H9 (cell line): Measurements from ENCODE around the gene AGT. TPM values are rescaled to one million over a fixed set of nuclear protein-coding genes. Genes with fewer than 3 reads are reported as not detected.

Experiments used
- DNase-seq: peaks from one replicate; pipeline ENCODE4 v3.0.0-alpha.2; 2017
- H2AFZ ChIP-seq: one replicate; pipeline ENCODE4 v1.6.1; 2013; ENCODE audit warnings: mild to moderate bottlenecking, low read length, control low read depth, moderate library complexity
- H2AK5ac ChIP-seq: 2 replicates; pipeline ENCODE4 v1.6.1; 2013; ENCODE audit warnings: low read length, control low read depth, mixed read lengths; ENCODE audit not compliant: insufficient read length
- H2BK120ac ChIP-seq: one replicate; pipeline ENCODE4 v1.6.1; 2013; ENCODE audit warnings: low read depth, mild to moderate bottlenecking, low read length, control low read depth, inconsistent platforms; ENCODE audit not compliant: poor library complexity, severe bottlenecking
- H2BK12ac ChIP-seq: 2 replicates; pipeline ENCODE4 v1.6.1; 2013; ENCODE audit warnings: low read length, control low read depth, mixed read lengths, low read depth; ENCODE audit not compliant: insufficient read length
- H2BK15ac ChIP-seq: 2 replicates; pipeline ENCODE4 v1.6.1; 2013; ENCODE audit warnings: low read depth, low read length, control low read depth
- H2BK20ac ChIP-seq: one replicate; pipeline ENCODE4 v1.6.1; 2013; ENCODE audit warnings: low read depth, mild to moderate bottlenecking, low read length, control low read depth, inconsistent platforms; ENCODE audit not compliant: poor library complexity, severe bottlenecking
- H2BK5ac ChIP-seq: 2 replicates; pipeline ENCODE4 v1.6.1; 2013; ENCODE audit warnings: low read length, control low read depth, mixed read lengths; ENCODE audit not compliant: insufficient read length
- H3K14ac ChIP-seq: 2 replicates; pipeline ENCODE4 v1.6.1; 2013; ENCODE audit warnings: low read length, control low read depth; ENCODE audit not compliant: insufficient read depth
- H3K18ac ChIP-seq: 2 replicates; pipeline ENCODE4 v1.6.1; 2013; ENCODE audit warnings: low read depth, mild to moderate bottlenecking, mixed read lengths, low read length, control low read depth; ENCODE audit not compliant: insufficient read length
- H3K23ac ChIP-seq: 2 replicates; pipeline ENCODE4 v1.6.1; 2013; ENCODE audit warnings: low read length, control low read depth, mixed read lengths, low read depth; ENCODE audit not compliant: insufficient read length
- H3K23me2 ChIP-seq: 2 replicates; pipeline ENCODE4 v1.6.1; 2013; ENCODE audit warnings: low read depth, mild to moderate bottlenecking, mixed read lengths, low read length, control low read depth; ENCODE audit not compliant: insufficient read length, poor library complexity, severe bottlenecking
- H3K27ac ChIP-seq: 2 replicates; pipeline ENCODE4 v1.5.1; 2013; ENCODE audit warnings: low read length, control low read depth, mixed read lengths, low read depth; ENCODE audit not compliant: insufficient read length
- H3K27me3 ChIP-seq: 2 replicates; pipeline ENCODE4 v1.6.1; 2013; ENCODE audit warnings: low read length, control low read depth, inconsistent platforms; ENCODE audit not compliant: insufficient read depth
- H3K4ac ChIP-seq: 2 replicates; pipeline ENCODE4 v1.6.1; 2013; ENCODE audit warnings: low read depth, mild to moderate bottlenecking, control low read depth, inconsistent platforms, low read length, moderate library complexity
- H3K4me1 ChIP-seq: 2 replicates; pipeline ENCODE4 v1.6.1; 2013; ENCODE audit warnings: low read length, control low read depth, inconsistent platforms; ENCODE audit not compliant: insufficient read depth
- H3K4me2 ChIP-seq: 2 replicates; pipeline ENCODE4 v1.6.1; 2013; ENCODE audit warnings: low read length, control low read depth, mixed read lengths; ENCODE audit not compliant: insufficient read length, insufficient read depth
- H3K56ac ChIP-seq: 2 replicates; pipeline ENCODE4 v1.6.1; 2013; ENCODE audit warnings: low read depth, mild to moderate bottlenecking, mixed read lengths, low read length, control low read depth; ENCODE audit not compliant: insufficient read length
- H3K79me1 ChIP-seq: 2 replicates; pipeline ENCODE4 v1.6.1; 2013; ENCODE audit warnings: low read depth, mild to moderate bottlenecking, moderate library complexity, low read length, control low read depth, inconsistent platforms; ENCODE audit not compliant: insufficient read depth, poor library complexity, severe bottlenecking
- H3K79me2 ChIP-seq: 2 replicates; pipeline ENCODE4 v1.6.1; 2013; ENCODE audit warnings: low read length, control low read depth, inconsistent platforms; ENCODE audit not compliant: insufficient read depth
- H3K9ac ChIP-seq: 2 replicates; pipeline ENCODE4 v1.6.1; 2013; ENCODE audit warnings: low read length, control low read depth, mixed read lengths; ENCODE audit not compliant: insufficient read length; ENCODE audit errors: extremely low read depth
- H3K9me3 ChIP-seq: one replicate; pipeline ENCODE4 v1.6.1; 2013; ENCODE audit warnings: low read depth, low read length, inconsistent platforms; ENCODE audit not compliant: control insufficient read depth
- H3T11ph ChIP-seq: one replicate; pipeline ENCODE4 v1.6.1; 2013; ENCODE audit warnings: mild to moderate bottlenecking, low read length, control low read depth, inconsistent platforms
- H4K20me1 ChIP-seq: one replicate; pipeline ENCODE4 v1.6.1; 2013; ENCODE audit not compliant: control insufficient read depth, insufficient read length, insufficient read depth
- H4K5ac ChIP-seq: 2 replicates; pipeline ENCODE4 v1.6.1; 2013; ENCODE audit warnings: low read depth, mild to moderate bottlenecking, mixed read lengths, low read length, control low read depth; ENCODE audit not compliant: insufficient read length
- H4K8ac ChIP-seq: replicated peaks from 2 replicates; pipeline ENCODE4 v1.6.1; 2013; ENCODE audit warnings: low read length, control low read depth, mixed read lengths, low read depth; ENCODE audit not compliant: insufficient read length
- H4K91ac ChIP-seq: 2 replicates; pipeline ENCODE4 v1.6.1; 2013; ENCODE audit warnings: low read depth, mild to moderate bottlenecking, moderate library complexity, mixed read lengths, low read length, control low read depth; ENCODE audit not compliant: insufficient read length
- H3K27ac Mint-ChIP-seq, 3 experiments: 2 replicates in 2 of 3; 3 replicates in 1 of 3; pipeline ENCODE4 v1.8.0; 2020 to 2021; ENCODE audit warnings: mixed read lengths in 3 of 3, mild to moderate bottlenecking in 1 of 3, moderate library complexity in 1 of 3
- H3K27me3 Mint-ChIP-seq: 2 replicates; pipeline ENCODE4 v1.8.0; 2021; ENCODE audit warnings: low read depth, mild to moderate bottlenecking, moderate library complexity, mixed read lengths
- H3K36me3 Mint-ChIP-seq, 3 experiments: 2 replicates in 2 of 3; 3 replicates in 1 of 3; pipeline ENCODE4 v1.8.0; 2020 to 2021; ENCODE audit warnings: low read depth in 3 of 3, mixed read lengths in 3 of 3; ENCODE audit not compliant: insufficient read depth in 1 of 3
- H3K4me1 Mint-ChIP-seq, 2 experiments: 2 replicates each; pipeline ENCODE4 v1.8.0; 2020; ENCODE audit warnings: mixed read lengths in 2 of 2
- H3K4me3 Mint-ChIP-seq, 2 experiments: 2 replicates in 1 of 2; 3 replicates in 1 of 2; pipeline ENCODE4 v1.8.0; 2020 to 2021; ENCODE audit warnings: mild to moderate bottlenecking in 2 of 2, mixed read lengths in 2 of 2, moderate library complexity in 1 of 2
- H3K9me3 Mint-ChIP-seq, 2 experiments: 2 replicates in 1 of 2; 3 replicates in 1 of 2; pipeline ENCODE4 v1.8.0; 2020; ENCODE audit warnings: mild to moderate bottlenecking in 2 of 2, mixed read lengths in 2 of 2, moderate library complexity in 1 of 2
- WGBS: extraction: QIAGEN DNeasy Blood & Tissue Kit; methylation state at CpG from one replicate; pipeline ENCODE4 v1.1.7; 2013; ENCODE audit warnings: missing lambda C conversion rate, low lambda C conversion rate, mixed read lengths; ENCODE audit not compliant: insufficient read length; ENCODE audit errors: extremely low coverage; 5-methylcytosine and 5-hydroxymethylcytosine counted together
- total RNA-seq: library from RNA; stranded (reverse); gene quantifications from 2 replicates; pipeline ENCODE4 v1.2.1, GENCODE V29; 2021
- TF ChIP-seq, protein P1 (sequence below): fragments of 200-600 bp; sonication (generic); conservative IDR thresholded peaks from 3 replicates; pipeline ENCODE4 v1.8.0; 2021; ENCODE audit warnings: antibody characterized with exemption, mild to moderate bottlenecking

AGT gene
- total RNA-seq, 1 experiment from 2014 or later = not detected

DNA sequence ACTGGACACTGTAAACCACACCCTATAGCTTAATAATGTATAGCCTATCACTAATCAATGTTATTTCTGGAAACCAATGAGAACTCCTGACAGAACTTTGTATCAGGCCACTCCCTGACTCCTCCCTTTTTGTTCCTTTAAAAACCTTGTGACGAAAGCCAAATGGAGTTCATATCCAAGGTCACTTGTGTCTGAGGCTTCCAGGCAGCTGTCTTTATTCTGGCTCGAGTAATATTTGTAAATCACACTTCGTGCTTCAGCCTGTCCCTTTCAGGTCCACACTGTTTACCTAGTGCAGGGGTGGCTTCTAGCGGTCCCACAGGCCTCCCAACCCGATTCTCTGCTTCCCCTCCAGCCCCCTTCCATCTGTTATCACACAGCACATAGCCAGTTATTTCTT lies 17.1 kb upstream of the AGT start:
- Histone ChIP-seq H2BK20ac (no peak overlapping the region), H2BK5ac (no peak overlapping the region), H3K18ac (no peak overlapping the region), H3K79me1 (no peaks in the 10 kb centered on the region), H3K27ac (no peak overlapping the region), H3K56ac (no peak overlapping the region), H2BK12ac (no peak overlapping the region), H3K14ac (no peak overlapping the region), H2BK15ac (no peak overlapping the region), H3K23ac (no peak overlapping the region), H4K20me1 (no peaks in the 10 kb centered on the region), H2AK5ac (no peak overlapping the region), H3T11ph (no peak overlapping the region), H3K9ac (no peak overlapping the region), H3K4ac (no peak overlapping the region), H3K4me2 (no peak overlapping the region), H4K5ac (no peak overlapping the region), H4K8ac (no peak overlapping the region), H4K91ac (no peak overlapping the region), H3K79me2 (no peaks in the 10 kb centered on the region), H2BK120ac (no peak overlapping the region), H3K23me2 (no peaks in the 10 kb centered on the region), H3K9me3 (no peaks in the 10 kb centered on the region), H3K27me3 (no peaks in the 10 kb centered on the region), H3K4me1 (peaks cover 5% of the 10 kb centered on the region; the same call in 1 of the 2 replicates), H2AFZ (no peak overlapping the region)
- Mint-ChIP-seq H3K27me3 (peaks cover 5% of the 10 kb centered on the region), H3K36me3 (no peaks in the 10 kb centered on the region), H3K4me1 (peaks cover 14 to 23% of the 10 kb centered on the region in 2 experiments), H3K4me3 (no peak overlapping the region), H3K27ac (no peak overlapping the region), H3K9me3 (no peaks in the 10 kb centered on the region; a peak in 1 of 5 replicates)
- no CpG with 5 or more reads among the region's 5 CpGs for WGBS
- TF ChIP-seq, protein P1, sequence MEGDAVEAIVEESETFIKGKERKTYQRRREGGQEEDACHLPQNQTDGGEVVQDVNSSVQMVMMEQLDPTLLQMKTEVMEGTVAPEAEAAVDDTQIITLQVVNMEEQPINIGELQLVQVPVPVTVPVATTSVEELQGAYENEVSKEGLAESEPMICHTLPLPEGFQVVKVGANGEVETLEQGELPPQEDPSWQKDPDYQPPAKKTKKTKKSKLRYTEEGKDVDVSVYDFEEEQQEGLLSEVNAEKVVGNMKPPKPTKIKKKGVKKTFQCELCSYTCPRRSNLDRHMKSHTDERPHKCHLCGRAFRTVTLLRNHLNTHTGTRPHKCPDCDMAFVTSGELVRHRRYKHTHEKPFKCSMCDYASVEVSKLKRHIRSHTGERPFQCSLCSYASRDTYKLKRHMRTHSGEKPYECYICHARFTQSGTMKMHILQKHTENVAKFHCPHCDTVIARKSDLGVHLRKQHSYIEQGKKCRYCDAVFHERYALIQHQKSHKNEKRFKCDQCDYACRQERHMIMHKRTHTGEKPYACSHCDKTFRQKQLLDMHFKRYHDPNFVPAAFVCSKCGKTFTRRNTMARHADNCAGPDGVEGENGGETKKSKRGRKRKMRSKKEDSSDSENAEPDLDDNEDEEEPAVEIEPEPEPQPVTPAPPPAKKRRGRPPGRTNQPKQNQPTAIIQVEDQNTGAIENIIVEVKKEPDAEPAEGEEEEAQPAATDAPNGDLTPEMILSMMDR = no peak
- no peak for DNase-seq
